Fibroblast of gingiva (primary cell): ENCODE data around the gene FCGBP.

ENCODE experiments used
- DNase-seq: peaks from one replicate; pipeline ENCODE4 v3.0.0-alpha.2; 2011; ENCODE audit warnings: low read depth

FCGBP gene

DNA sequence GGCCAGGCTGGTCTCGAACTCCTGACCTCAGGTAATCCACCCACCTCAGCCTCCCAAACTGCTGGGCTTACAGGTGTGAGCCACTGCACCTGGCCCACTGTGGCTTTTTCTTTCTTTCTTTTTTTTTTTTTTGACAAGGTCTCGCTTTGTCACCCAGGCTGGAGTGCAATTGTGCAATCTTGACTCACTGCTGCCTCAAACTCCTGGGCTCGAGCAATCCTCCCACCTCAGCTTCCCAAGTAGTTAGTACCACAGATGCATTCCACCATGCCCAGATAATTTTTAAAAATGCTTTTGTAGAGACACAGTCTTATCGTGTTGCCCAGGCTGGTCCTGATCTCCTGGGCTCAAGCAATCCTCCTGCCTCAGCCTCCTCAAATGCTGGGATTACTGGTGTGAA lies 12.1 kb upstream of the FCGBP start:
- no peak for DNase-seq

DNA sequence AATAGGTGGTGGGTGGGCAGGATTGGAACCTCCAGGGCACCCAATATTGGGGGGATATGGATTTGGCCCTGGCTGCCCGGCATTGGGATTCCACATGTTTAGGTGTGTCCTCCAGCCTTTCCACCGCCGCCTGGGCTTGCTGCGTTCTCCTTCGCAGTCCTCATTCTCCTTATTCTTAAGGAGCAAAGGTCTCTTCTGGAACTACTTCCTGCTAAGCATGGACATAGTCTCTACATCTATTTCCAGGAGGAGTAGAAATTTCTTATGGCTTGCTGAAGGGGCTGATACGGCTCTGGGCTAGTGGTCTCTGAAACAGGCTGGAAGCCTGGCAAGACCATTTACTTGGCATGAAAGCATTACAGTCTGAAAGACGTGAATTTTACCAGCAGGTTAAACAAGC lies 9.2 kb upstream of the FCGBP start:
- no peak for DNase-seq

DNA sequence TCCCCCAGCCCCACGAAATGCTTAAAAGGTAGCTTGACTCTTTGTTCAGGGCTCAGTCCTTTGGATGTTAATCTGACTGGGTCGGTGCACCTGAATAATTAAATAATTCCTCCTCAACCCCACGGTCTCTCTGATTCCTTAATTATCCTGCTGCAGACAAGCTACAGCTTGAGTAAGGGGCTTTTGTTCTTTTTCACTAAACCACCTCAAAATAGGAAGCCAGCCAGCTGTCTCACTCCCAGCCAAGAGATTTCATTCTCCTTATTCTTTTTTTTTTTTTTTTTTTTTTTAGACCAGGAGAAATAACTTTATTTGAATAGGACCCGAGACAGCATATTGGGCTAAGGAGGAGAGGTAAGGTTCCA lies 7.9 kb upstream of the FCGBP start:
- DNase-seq = no peak

DNA sequence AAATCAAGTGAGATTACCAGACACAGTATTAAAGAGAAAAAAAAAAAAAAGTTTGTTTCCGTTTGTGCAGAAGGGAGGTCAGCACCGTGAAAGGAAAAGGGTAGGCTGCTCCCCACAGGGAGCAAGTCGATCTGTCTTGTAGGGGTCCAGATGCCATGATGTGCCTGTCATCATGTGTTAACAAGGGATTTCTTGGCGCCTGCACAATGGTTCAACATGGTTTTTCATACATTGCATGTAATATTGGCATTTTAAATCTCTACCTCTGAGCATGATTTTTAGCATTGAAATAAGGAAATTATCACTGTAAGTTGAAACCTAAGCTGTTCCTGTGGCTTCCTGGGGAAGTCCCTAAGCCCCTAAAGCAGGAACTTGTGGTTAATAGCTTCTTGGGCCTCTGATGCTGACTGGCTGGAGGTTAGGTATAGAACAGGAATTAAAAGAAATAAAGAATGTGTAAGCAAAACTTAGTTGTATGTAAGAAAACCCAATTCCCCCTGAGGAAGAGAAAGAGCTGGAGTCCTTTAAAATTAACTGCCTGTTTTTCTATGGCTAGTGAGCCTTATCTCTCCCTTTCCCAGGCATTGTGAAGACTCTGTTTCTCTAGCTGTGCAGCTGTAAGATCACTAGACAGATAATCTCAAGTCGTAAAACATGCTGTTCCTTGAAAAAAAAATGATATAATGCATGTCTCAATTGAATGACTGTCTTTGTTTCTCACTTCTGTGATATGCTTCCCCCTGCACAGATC lies 7.4 kb upstream of the FCGBP start:
- DNase-seq = no peak

DNA sequence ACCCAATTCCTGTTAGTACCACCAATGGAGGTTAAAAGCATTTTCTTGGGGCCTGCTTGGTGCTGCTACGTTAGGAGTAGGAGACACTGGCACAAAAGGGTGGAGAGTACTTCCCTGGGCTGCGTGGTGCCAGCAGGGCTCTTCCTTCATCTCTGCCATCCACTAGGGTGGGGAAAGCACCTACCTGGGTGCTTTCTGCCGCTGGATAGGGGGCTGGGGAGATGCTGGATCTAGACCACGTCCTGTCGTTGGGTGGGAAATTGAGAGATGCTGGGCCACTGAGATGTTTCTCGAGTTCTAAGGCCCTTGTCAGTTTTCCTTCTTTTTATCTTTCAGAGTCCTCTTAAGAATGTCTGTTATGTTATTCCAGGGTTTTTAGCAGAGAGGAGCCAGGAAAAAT lies 6.7 kb upstream of the FCGBP start:
- DNase-seq = no peak

DNA sequence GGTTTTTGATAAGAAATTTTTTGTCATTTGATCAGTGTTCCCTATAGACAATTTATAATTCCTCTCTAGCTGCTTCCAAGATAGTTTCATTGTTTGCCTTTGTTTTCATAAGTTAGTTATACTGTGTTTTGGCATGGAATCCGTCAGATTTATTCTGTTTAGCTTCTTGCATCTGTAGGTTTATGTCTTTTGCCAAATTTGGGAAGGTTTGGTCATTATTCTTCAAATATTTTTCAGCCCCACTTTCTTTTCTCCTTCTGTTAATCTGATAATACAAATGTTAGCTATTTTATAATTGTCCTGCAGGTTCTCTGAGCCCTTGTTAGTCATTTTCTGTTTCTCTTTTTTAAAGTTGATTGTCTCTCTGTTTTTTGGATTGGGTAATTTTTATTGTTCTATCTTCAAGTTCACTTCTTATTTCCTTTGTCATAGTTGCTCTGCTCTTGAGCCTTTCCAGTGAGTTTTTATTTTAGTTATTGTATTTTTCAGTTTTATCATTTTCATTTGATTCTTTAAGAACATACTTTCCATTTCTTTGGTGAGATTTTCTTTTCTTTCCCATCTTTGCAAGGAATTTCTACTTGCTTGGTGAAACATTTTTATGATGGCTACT lies 5.9 kb upstream of the FCGBP start:
- DNase-seq = no peak

DNA sequence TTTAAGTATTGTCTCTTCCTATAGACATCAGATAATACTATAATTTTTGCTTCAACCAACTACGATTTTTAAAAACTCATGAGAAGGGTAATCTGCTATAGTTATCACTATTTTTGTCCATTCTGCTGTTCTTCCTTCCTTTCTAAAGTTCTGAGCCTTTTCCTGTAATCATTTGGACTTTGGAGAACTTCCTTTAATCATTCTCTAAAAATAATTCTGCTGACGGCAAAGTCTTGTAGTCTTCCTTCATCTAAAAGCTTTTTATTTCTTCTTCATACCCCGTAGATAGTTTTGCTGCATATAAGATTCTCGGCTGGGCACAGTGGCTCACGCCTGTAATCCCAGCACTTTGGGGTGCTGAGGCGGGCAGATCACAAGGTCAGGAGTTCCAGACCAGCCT lies 5.1 kb upstream of the FCGBP start:
- DNase-seq = no peak

DNA sequence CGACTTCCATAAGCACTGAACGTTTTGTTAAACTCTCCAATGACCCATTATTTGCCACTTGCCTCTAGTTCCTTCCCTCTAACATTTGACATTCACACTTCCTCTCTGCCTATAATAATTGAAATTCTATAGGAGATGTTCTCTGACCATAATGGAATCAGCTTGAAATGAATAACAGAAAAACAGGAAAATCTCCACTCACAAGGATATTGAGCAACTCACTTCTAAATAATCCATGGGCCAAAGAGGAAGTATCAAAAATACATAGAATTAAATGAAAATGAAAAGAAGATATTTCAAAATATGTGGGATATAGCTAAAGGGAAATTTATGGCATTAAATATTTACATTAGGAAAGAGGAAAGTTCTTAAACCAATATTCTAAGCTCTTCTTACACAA lies 3.4 kb upstream of the FCGBP start:
- DNase-seq = no peak

DNA sequence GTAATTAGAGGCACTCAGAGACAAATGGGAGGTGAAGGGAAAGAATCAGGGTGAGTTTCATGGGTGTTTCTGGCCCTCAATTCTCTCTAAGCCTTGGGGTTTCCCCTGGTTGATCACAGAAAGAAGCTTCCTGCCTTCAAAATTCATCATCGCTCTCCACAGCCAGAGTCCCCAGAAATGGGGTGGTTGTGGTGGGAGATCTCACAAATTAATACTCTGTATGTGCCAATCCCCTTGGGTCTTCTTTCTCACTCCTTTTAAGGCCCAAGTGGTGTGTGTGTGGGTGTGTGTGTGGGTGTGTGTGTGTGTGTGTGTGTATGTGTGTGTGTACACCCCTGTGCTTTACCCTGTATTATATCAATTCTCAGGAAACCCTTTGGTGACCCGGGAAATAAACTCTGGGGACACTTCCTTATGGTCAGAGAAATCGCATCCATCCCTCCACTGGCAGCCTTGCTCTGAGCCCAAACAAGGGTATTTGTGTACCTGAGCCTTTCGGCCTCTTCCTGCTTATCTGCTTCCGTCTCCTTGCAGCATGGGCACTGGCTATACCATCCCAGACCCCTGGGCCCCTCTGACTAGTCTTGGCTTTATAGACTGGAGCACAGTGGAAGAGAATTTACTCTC lies 2.8 kb upstream of the FCGBP start:
- DNase-seq = no peak

DNA sequence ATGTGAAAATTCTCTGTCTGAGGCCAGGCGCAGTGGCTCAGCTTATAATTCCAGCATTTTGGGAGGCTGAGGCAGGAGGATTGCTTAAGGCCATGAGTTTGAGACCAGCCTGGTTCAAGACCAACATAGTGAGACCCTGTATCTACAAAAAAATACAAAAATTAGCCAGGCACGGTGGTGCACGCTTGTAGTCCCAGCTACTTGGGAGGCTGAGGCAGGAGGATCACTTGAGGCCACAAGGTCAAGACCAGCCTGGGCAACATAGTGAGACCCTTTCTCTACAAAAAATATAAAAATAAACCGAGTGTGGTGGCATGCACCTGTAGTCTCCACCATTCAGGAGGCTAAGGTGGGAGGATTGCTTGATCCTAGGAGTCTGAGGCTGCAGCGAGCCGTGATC lies 2.2 kb upstream of the FCGBP start:
- no peak for DNase-seq

DNA sequence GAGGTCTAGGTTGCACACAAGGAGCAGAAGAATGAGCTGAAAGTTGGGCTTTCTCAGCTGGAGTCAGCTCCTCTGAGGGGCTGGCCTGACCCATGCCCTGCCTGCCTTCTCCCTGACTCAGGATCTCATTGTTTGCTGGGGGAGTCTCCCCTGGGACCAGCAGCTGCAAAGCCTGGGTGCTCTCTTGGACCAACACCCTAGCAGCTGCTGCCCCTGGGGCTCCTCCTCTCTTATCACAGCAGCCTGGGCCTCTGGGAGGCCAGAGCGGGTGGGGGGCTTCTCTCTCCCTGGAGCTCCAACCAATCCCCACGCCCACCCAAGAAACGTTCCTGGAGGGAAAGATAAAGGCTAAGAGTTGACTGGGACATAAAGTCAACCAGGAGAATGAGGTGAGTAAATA lies 1.6 kb upstream of the FCGBP start:
- no peak for DNase-seq

DNA sequence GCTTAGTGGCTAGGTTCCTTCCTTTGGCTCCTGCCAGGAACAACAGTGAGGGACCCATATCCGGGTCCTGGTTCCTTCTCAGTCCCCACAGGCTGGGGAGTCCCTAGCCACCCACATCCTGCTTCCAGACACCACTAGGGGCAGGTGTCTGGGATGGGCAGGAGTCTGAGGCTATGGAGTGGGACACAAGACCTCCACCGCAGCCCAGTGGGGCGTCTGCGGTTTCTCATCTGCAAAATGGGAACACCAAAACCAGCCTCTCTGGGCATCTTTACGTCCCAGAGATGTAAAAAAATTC lies 879 bp upstream of the FCGBP start:
- DNase-seq = no peak

DNA sequence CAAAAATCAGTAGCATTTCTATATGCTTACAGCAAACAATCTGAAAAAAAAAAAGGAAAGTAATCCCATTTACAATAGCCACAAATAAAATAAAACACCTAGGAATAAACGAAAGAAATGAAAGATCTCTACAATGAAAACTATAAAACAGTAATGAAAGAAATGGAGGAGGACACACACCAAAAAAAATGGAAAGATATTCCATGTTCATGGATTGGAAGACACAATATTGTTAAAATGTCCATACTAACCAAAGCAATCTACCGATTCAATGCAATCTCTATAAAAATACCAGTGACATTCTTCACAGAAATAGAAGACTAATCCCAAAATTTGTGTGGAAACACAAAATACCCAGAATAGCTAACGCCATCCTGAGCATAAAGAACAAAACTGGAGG lies 4.7 kb downstream of the FCGBP start:
- no peak for DNase-seq

DNA sequence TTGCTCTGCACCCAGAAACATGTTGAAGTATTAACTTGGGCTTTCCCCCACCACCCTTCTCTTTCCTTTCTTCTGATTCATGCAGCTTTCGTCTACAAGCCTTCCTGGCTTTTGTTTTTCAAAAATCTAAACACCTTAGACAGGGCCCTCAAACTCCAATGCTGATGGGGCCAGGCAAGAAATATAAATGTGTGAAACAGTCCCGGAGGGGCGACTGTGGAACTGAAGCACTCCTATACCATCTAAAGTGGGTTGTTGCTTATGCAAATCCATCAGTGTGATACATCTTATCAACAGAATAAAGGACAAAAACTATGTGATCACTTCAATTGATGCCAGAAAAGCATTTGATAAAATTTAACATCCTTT lies 6.1 kb downstream of the FCGBP start:
- no peak for DNase-seq

DNA sequence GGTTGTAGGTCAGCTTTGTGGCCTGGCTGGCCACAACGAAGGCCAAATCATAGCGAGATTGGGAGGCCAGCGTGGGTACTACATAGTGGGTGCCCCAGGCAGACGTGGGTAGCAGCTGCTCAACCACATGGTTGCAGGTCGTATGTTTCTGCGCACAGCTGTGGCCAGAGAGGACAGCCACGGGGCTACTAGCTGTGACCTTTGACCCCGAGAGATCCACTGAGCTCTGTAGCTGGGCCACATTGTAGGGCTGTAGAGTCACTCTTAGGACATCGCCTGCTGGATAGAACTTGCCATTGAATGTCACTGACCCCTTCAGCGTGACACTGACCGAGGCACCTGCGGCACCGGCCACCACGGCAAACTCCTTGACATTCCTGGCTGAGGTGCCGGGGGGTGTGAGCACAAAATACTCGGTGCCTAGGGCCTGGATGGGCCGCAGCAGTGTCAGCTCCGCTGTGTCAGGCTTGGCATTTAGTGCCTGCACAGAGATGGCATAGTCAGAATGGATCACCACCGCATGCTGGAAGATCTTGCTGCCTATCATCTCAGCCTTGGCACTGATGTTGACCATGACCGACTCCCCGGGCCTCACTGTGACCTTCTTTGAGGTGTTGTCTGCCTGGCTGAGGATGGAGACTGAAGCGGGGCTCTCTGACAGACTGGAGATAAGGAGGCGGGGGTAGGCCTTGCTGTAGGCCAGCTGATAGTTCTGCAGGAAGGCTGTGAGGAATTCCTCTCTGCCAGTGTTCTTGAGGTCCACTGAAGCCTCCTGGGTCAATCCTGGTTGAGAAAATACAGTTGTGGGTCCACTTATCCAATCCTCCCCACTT lies 6.7 kb downstream of the FCGBP start:
- no peak for DNase-seq

DNA sequence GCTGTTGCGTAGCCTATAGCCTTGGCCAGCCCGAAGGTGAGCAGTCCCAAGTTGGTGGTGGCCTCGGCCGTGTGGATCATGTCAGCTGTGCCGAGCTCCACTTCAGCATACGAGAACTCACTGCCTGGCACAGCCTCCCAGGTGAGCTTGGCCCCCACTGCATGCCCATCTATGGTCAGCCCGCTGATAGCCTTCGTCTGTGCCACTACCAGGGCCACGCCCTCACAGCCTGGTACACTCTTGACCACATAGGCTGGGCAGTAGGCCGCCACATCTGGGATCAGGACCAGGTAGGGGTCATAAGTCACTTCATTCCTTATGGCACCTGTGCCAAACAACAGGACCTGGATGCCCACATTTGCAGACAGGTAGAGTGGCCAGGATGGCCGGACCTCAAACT lies 7.4 kb downstream of the FCGBP start:
- DNase-seq = no peak

DNA sequence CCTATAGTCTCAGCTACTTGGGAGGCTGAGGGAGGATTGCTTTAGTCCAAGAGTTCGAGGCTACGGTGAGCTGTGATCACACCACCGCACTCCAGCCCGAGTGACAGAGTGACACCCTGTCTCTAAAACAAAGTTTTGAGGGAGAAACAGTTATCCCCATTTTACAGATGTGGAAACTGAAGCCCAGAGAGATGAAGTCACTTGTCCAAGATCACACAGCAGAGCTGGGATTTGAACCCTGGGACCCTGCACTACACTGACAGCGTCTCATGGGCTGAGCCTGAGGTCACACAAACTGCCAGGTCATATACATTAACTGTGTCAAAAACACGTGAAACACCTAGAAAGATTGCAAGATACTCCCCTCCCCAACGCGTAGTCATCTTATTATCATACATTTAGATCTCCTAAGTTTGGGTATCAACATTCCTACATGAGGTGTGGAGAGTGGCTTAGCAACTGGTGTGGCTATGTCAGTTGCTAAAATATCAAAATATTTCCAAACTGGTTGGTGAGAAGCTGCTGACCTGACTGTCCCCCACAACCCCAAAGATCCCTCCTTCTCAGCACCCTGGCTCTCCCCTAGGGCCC lies 8.2 kb downstream of the FCGBP start:
- no peak for DNase-seq

DNA sequence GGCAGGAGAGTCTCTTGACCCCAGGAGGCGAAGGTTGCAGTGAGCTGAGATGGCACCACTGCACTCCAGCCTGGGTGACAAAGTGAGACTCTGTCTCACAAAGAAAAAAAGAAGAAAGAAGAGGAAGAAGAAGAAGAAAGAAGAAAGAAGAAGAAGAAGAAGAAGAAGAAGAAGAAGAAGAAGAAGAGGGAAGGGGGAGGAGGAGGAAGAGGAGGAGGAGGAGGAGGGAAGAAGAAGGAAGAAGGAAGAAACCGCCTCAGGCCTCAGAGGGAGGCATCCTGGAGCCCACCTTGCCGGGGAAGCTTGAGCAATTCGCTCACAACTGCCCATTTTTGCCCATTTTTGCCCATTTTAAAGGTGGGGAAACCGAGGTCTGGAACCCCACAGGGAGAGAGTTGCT lies 9.5 kb downstream of the FCGBP start:
- no peak for DNase-seq

DNA sequence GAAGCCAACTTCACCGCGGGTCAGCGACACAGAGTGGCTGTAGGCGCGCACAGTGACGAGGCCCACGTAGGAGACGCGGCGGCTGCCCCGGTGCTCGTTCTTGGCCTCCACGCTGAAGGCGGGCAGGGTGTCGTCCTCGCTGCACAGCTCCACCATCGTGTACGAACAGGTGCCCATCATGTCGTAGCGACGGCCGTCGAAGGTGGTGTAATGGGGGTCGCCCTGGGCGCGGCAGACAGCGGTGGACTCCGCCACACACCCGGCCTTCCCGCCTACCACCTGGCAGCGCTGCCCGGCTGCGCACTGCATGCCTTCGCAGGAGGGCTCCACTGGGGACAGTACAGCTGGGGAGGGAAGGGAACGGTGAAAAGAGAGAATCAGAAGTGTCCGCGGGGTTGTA lies 10.0 kb downstream of the FCGBP start:
- DNase-seq = no peak

DNA sequence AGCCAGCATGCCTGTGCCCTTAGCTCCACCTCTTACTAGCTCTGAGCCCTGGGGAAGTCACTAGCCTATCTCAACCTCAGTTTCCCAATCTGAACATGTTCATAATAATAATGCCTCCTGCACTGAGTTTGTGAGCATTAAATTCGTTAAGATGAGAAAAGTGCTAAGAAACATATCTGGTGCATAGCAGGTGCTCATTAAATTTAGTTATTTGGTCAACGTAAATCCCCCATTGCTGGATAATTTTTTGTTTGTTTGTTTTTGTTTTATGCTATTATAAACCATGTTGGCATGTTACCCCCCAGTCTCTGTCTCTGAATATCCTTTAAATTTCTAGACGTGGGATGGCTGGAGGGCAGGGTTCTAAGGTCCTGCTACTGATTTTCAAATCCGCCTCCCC lies 10.6 kb downstream of the FCGBP start:
- DNase-seq = no peak

DNA sequence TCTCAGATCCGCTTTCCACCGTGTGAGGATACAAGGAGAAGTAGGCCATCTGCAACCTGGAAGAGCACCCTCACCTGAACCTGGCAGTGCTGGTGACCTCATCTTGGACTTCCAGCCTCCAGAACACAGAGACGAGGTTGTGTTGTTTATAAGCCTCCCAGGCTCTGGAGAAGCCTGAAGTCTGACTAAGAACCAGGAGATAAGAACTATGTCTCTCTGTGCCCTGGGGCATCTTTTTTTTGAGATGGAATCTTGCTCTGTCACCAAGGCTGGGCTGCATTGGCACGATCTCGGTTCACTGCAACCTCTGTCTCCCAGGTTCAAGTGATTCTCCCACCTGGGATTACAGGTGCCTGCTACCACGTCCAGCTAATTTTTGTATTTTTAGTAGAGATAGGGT lies 14.5 kb downstream of the FCGBP start:
- no peak for DNase-seq

DNA sequence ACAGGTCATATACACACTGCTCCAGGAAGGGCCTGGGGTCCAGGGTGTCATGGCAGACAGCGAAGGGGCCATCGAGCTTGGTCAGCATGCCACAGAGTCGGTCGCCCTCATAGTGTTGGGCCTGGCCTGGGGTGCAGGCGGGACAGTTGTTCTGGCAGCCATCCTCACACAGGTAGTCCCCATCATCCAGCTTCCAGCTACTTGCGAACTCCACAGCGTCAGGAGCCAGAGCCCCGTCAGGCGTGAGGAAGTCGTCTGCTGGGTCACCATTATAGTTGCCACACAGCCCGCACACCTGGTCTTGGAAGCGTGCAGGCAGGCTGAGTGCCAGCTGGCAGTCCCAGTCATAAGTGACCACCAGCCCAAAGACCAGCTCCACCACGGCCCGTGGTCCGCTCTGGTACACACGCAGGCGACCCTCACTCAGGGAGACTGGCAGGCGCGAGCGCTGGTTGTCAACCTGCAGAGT lies 16.2 kb downstream of the FCGBP start:
- no peak for DNase-seq
